ENCODE measurements around the gene EZR. TPM values are rescaled to one million over a fixed set of nuclear protein-coding genes. Genes with fewer than 3 reads are reported as not detected.

Gene EZR
- total and polyA plus RNA-seq, 2 of the 8 experiments (the other 6 are each of a cell fraction or from before 2014, with no cell fraction given): 122 to 286 TPM

GRCh38 chr6:158796353-158796752 lies 22.8 kb downstream of the EZR start:
- no peak overlapping the region for H3K14ac ChIP-seq (ENCODE audit: insufficient read length)
- peaks cover 47 to 99% of the 10 kb centered on the region in 2 experiments for H3K79me2 ChIP-seq (ENCODE audit: control insufficient read depth in 1 of 2, insufficient read depth in 2 of 2, low read length in 2 of 2)
- H3K79me1 ChIP-seq (ENCODE audit: low read depth, low read length): peaks cover 7% of the 10 kb centered on the region
- no peak overlapping the region for H2BK12ac ChIP-seq (ENCODE audit: low read depth, low read length)
- no peaks in the 10 kb centered on the region for H3K27me3 ChIP-seq (replicated peaks in 1 of 4; ENCODE audit: control insufficient read depth in 3 of 4, extremely low read depth in 1 of 4, insufficient read depth in 3 of 4, low read length in 3 of 4)
- H3K36me3 ChIP-seq (ENCODE audit: control insufficient read depth in 2 of 4, insufficient read depth in 4 of 4, low read length in 3 of 4): peaks cover 0 to 8% (median 0%) of the 10 kb centered on the region in 4 experiments; a peak in 2 of 8 replicates
- no peak overlapping the region for H4K91ac ChIP-seq (replicated peaks; ENCODE audit: insufficient read length, low read length)
- H3K23me2 ChIP-seq (ENCODE audit: low read depth, low read length): no peaks in the 10 kb centered on the region
- WGBS, 2 experiments (ENCODE audit: extremely low coverage in 1 of 2, insufficient coverage in 1 of 2, insufficient read length in 1 of 2, insufficient replicate concordance in 2 of 2, low coverage in 1 of 2, low lambda C conversion rate in 2 of 2, missing lambda C conversion rate in 1 of 2): 88% methylated on average over 3 of the region's 3 CpGs; no CpG with 5 or more reads in 1 of the 2 experiments
- H3K4me3 ChIP-seq (ENCODE audit: extremely low read depth in 1 of 4, insufficient read depth in 2 of 4, low read depth in 3 of 4, low read length in 4 of 4): no peak overlapping the region
- no peak overlapping the region for H3K4me2 ChIP-seq (ENCODE audit: insufficient read depth in 1 of 2, low read depth in 2 of 2, low read length in 2 of 2)
- no peaks in the 10 kb centered on the region; a peak in 1 of 4 replicates for H3K9me3 ChIP-seq (ENCODE audit: insufficient read depth in 2 of 2, low read depth in 1 of 2, low read length in 1 of 2)
- no peak overlapping the region for H3K23ac ChIP-seq (ENCODE audit: insufficient read length)
- H3K9ac ChIP-seq (replicated peaks in 1 of 4; ENCODE audit: extremely low read depth in 1 of 4, low read depth in 3 of 4, low read length in 3 of 4): no peak overlapping the region
- H4K5ac ChIP-seq (ENCODE audit: insufficient read length, low read depth, low read length): no peak overlapping the region
- FAIRE-seq: no peak
- H3K4ac ChIP-seq (replicated peaks; ENCODE audit: insufficient read length, low read depth, low read length): no peak overlapping the region
- H2BK15ac ChIP-seq (ENCODE audit: low read length): no peak overlapping the region
- no peak overlapping the region for H3K18ac ChIP-seq (ENCODE audit: extremely low read depth, low read length)
- ChIA-PET POLR2A (ENCODE audit: partially characterized antibody) (interaction anchor here (1.0 to 5.6 kb wide), 3 partner anchors 12 to 23 kb away, joined by 3 to 31 read pairs (median 3); partner anchors contain the start of gene EZR), CTCF (ENCODE audit: partially characterized antibody) (interaction anchor here (0.8 to 3.7 kb wide), 9 partner anchors 11 to 178 kb away, joined by 3 to 25 read pairs (median 6); no protein-coding TSS in a partner anchor)
- no peak overlapping the region for H2BK120ac ChIP-seq (replicated peaks; ENCODE audit: low read depth, low read length)
- no peak overlapping the region for H3K56ac ChIP-seq (replicated peaks; ENCODE audit: insufficient read length, low read depth, low read length)
- H4K8ac ChIP-seq (ENCODE audit: extremely low read depth, insufficient read depth, low read length): no peak overlapping the region
- TF ChIP-seq, protein P1, sequence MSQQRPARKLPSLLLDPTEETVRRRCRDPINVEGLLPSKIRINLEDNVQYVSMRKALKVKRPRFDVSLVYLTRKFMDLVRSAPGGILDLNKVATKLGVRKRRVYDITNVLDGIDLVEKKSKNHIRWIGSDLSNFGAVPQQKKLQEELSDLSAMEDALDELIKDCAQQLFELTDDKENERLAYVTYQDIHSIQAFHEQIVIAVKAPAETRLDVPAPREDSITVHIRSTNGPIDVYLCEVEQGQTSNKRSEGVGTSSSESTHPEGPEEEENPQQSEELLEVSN (IDR thresholded peaks at IDR 0.05): no peak
- H3K4me1 ChIP-seq (replicated peaks in 1 of 4; ENCODE audit: control insufficient read depth in 3 of 4, insufficient read depth in 4 of 4, low read length in 3 of 4): peaks cover 0 to 13% (median 7%) of the 10 kb centered on the region in 4 experiments; a peak in 6 of 7 replicates
- H4K20me1 ChIP-seq (replicated peaks in 1 of 2; ENCODE audit: control insufficient read depth in 1 of 2, insufficient read depth in 2 of 2, low read length in 2 of 2): peaks cover 40 to 47% of the 10 kb centered on the region in 2 experiments
- no peak overlapping the region for H2BK20ac ChIP-seq (ENCODE audit: low read length)
- H2AFZ ChIP-seq (ENCODE audit: low read length): no peak overlapping the region
- H3K27ac ChIP-seq (ENCODE audit: low read depth, low read length): no peak overlapping the region
- no peak overlapping the region for H2AK5ac ChIP-seq (ENCODE audit: low read depth, low read length)
- DNase-seq (ENCODE audit: low read depth in 1 of 2, low spot score in 2 of 2): no peak
- no peak overlapping the region for H2BK5ac ChIP-seq (ENCODE audit: low read depth, low read length)
